Endodermal cell (in vitro differentiated cells): Measurements from ENCODE around the gene NFATC1. TPM values are rescaled to one million over a fixed set of nuclear protein-coding genes. Genes with fewer than 3 reads are reported as not detected.

Source experiments
- DNase-seq: peaks from one replicate; pipeline ENCODE4 v3.0.0-alpha.2; 2017
- H3K27ac ChIP-seq: 2 replicates; pipeline ENCODE4 v1.5.1; 2013; ENCODE audit warnings: mild to moderate bottlenecking, low read depth, low read length, moderate library complexity
- H3K27me3 ChIP-seq: 2 replicates; pipeline ENCODE4 v1.6.1; 2013; ENCODE audit warnings: mild to moderate bottlenecking, low read length, moderate library complexity; ENCODE audit not compliant: insufficient read depth, control insufficient read depth, poor library complexity, severe bottlenecking
- H3K36me3 ChIP-seq: 2 replicates; pipeline ENCODE4 v1.7.0; 2013; ENCODE audit warnings: mild to moderate bottlenecking, low read length, moderate library complexity; ENCODE audit not compliant: control insufficient read depth, insufficient read depth
- H3K4me1 ChIP-seq: one replicate; pipeline ENCODE4 v1.7.0; 2013; ENCODE audit warnings: low read length; ENCODE audit not compliant: control insufficient read depth, insufficient read depth
- H3K4me3 ChIP-seq: 2 replicates; pipeline ENCODE4 v1.5.1; 2013; ENCODE audit warnings: mild to moderate bottlenecking, low read length, moderate library complexity
- H3K9ac ChIP-seq: 2 replicates; pipeline ENCODE4 v1.6.1; 2013; ENCODE audit warnings: mild to moderate bottlenecking, low read length, moderate library complexity; ENCODE audit not compliant: poor library complexity, severe bottlenecking; ENCODE audit errors: extremely low read depth
- H3K9me3 ChIP-seq: 2 replicates; pipeline ENCODE4 v1.6.1; 2013; ENCODE audit warnings: mild to moderate bottlenecking, low read length, moderate library complexity; ENCODE audit not compliant: control insufficient read depth
- H3K27ac Mint-ChIP-seq: 2 replicates; pipeline ENCODE4 v1.8.0; 2020; ENCODE audit warnings: mixed read lengths
- H3K27me3 Mint-ChIP-seq: 2 replicates; pipeline ENCODE4 v1.8.0; 2021; ENCODE audit warnings: mild to moderate bottlenecking, mixed read lengths; ENCODE audit not compliant: insufficient read depth
- H3K36me3 Mint-ChIP-seq: 2 replicates; pipeline ENCODE4 v1.8.0; 2020; ENCODE audit warnings: low read depth, mixed read lengths
- H3K4me1 Mint-ChIP-seq: 2 replicates; pipeline ENCODE4 v1.8.0; 2020; ENCODE audit warnings: mixed read lengths
- H3K4me3 Mint-ChIP-seq: 2 replicates; pipeline ENCODE4 v1.8.0; 2020; ENCODE audit warnings: mild to moderate bottlenecking, moderate library complexity, mixed read lengths
- H3K9me3 Mint-ChIP-seq: 2 replicates; pipeline ENCODE4 v1.8.0; 2020; ENCODE audit warnings: mild to moderate bottlenecking, mixed read lengths
- WGBS, 2 experiments: methylation state at CpG; one replicate each; pipeline versions ENCODE4 v1.1.5 to v1.1.7; 2013; ENCODE audit warnings: missing lambda C conversion rate in 2 of 2, mixed read lengths in 1 of 2; ENCODE audit not compliant: insufficient coverage in 1 of 2, insufficient read length in 1 of 2; 5-methylcytosine and 5-hydroxymethylcytosine counted together
- total RNA-seq, 2 donors: library from RNA; stranded (reverse); fragmentation: NEBNext Ultra II Directional in 1 of 2; extraction: Animal tissue kit (Norgen Biotek cat#: 25700) in 1 of 2; gene quantifications; 2 replicates in 1 of 2; 3 replicates in 1 of 2; pipeline ENCODE4 v1.2.1, GENCODE V29; 2021
- TF ChIP-seq, protein P1 (sequence below): fragments of 200-600 bp; sonication (generic); conservative IDR thresholded peaks from 2 replicates; pipeline ENCODE4 v1.5.0; 2021; ENCODE audit warnings: antibody characterized with exemption, mild to moderate bottlenecking

The NFATC1 gene
- total RNA-seq, 2 donors from 2014 or later: 23.4 to 32.5 TPM

DNA sequence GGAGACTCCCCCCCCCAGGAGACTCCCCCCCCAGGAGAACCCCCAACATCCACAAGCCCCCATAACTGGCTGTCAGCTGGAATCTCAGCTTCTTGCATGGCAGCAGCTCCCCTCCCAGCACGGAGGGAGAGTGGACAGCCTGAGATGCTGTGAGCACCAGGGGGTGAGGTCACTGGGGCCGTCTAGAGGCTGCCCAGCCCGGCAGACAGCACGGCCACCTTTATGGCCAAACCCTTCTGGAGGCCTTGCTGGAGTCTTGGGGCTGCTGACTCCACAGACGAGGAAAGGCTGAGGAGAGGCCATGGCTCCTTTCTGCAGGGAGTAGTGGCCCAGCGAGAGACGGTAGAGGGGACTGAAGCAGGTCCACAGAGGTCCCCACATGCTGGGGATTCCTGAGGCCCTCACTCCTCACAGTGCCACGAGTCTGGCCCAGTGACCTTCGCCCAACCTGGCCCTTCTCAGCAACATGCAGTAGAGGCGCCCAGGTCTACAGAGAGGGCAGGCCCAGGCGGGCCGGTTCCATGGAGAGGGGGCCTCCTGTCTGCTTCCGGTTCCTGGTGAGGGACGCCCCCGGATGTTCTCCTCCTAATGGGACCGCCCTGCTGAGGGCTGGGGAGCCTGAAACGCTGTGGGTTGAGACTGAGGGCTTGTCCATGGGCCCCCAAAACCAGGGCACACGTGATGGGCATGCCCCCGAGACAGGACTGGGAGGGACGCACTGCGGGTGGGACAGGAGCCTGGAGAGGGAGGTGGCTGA, 161.3 kb downstream of the NFATC1 start:
- no peaks in the 10 kb centered on the region for H3K27me3 ChIP-seq
- H3K4me1 ChIP-seq: no peaks in the 10 kb centered on the region
- H3K9ac ChIP-seq: no peak overlapping the region
- H3K27ac ChIP-seq: no peak overlapping the region
- H3K36me3 ChIP-seq: no peaks in the 10 kb centered on the region
- no peak overlapping the region for H3K4me3 ChIP-seq
- no peak overlapping the region for H3K4me3 Mint-ChIP-seq
- TF ChIP-seq, protein P1, sequence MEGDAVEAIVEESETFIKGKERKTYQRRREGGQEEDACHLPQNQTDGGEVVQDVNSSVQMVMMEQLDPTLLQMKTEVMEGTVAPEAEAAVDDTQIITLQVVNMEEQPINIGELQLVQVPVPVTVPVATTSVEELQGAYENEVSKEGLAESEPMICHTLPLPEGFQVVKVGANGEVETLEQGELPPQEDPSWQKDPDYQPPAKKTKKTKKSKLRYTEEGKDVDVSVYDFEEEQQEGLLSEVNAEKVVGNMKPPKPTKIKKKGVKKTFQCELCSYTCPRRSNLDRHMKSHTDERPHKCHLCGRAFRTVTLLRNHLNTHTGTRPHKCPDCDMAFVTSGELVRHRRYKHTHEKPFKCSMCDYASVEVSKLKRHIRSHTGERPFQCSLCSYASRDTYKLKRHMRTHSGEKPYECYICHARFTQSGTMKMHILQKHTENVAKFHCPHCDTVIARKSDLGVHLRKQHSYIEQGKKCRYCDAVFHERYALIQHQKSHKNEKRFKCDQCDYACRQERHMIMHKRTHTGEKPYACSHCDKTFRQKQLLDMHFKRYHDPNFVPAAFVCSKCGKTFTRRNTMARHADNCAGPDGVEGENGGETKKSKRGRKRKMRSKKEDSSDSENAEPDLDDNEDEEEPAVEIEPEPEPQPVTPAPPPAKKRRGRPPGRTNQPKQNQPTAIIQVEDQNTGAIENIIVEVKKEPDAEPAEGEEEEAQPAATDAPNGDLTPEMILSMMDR: no peak
- no peaks in the 10 kb centered on the region for H3K9me3 ChIP-seq
- H3K27me3 Mint-ChIP-seq: no peaks in the 10 kb centered on the region
- peaks cover 4% of the 10 kb centered on the region for H3K9me3 Mint-ChIP-seq
- 91 to 92% methylated on average over 16 to 21 of the region's 21 CpGs for WGBS, 2 experiments
- no peaks in the 10 kb centered on the region for H3K4me1 Mint-ChIP-seq
- no peak overlapping the region for H3K27ac Mint-ChIP-seq
- H3K36me3 Mint-ChIP-seq: no peaks in the 10 kb centered on the region
- DNase-seq: peak; percentile 62

DNA sequence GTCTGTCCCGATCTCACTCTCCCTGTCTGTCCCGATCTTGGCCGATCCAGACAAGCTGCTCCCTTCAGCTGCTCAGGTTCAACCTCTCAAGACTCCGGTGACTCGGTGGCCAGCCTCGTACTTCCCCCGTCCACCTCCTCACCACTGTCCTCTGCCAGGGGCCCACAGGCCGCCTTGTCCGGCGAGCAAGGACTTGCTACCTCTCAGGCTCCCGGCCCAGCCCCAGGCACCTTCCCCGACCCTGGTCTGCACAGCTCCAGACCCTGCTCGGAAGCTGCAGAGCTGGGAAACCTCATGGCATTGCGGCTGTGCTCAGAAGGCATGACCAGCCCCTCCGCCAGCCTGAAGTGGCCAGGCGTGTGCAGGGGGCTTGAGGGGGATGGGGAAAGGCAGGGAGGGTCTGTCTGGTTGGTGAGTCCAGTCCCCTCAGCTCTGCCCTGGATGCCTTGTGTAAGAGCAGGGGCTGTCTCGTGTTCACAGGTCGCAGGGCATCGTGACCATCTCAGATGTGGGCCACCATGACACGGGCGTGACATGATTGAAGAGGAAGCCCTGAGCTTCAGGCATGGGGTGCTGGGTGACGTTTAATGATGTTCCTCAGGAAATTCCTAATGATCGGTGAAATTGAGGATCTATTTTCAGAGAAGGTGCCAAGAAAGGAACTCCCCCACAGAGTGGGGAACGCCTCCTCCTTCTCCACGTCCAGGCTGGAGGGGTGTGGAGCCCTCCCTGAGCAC, 162.6 kb downstream of the NFATC1 start:
- Histone ChIP-seq H3K27ac (no peak overlapping the region), H3K4me3 (no peak overlapping the region), H3K9me3 (no peaks in the 10 kb centered on the region), H3K27me3 (no peaks in the 10 kb centered on the region), H3K4me1 (no peaks in the 10 kb centered on the region), H3K9ac (no peak overlapping the region), H3K36me3 (no peaks in the 10 kb centered on the region)
- Mint-ChIP-seq H3K9me3 (peaks cover 4% of the 10 kb centered on the region), H3K36me3 (no peaks in the 10 kb centered on the region), H3K27me3 (no peaks in the 10 kb centered on the region), H3K27ac (no peak overlapping the region), H3K4me3 (no peak overlapping the region), H3K4me1 (no peaks in the 10 kb centered on the region)
- TF ChIP-seq, protein P1: no peak
- peak; percentile 38 for DNase-seq
- WGBS, 2 experiments: 89 to 93% methylated on average over 8 to 25 of the region's 25 CpGs

DNA sequence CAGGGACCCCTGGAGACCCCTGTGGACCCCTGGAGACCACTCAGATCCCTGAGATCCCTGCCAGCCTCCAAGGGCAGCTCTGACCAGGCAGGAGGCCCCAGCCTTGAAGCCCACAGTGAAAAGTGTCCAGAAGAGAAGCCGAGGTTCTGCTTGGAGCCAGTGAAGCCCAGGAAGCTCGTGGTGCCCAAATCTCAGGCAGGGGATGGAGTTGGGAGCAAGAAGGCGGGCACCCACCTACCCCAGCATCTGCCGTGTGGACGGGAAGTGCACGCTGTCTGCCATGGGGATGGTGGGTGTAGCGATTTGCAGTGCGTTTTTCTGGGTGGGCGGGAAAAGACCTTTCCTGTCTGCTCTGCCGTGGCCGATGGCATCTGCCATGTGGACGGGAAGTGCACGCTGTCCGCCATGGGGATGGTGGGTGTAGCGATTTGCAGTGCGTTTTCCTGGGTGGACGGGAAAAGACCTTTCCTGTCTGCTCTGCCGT, 163.2 kb downstream of the NFATC1 start:
- peak; percentile 21 for DNase-seq
- no peaks in the 10 kb centered on the region for H3K4me1 Mint-ChIP-seq

More for the DNA sequence above, 163.2 kb downstream of the NFATC1 start:
- Mint-ChIP-seq H3K27ac (no peak overlapping the region), H3K36me3 (no peaks in the 10 kb centered on the region), H3K27me3 (no peaks in the 10 kb centered on the region), H3K9me3 (peaks cover 4% of the 10 kb centered on the region), H3K4me3 (no peak overlapping the region)
- 90 to 98% methylated on average over 15 to 18 of the region's 18 CpGs for WGBS, 2 experiments
- Histone ChIP-seq H3K9me3 (no peaks in the 10 kb centered on the region), H3K27ac (no peak overlapping the region), H3K4me1 (no peaks in the 10 kb centered on the region), H3K36me3 (no peaks in the 10 kb centered on the region), H3K27me3 (no peaks in the 10 kb centered on the region), H3K9ac (no peak overlapping the region), H3K4me3 (no peak overlapping the region)
- TF ChIP-seq, protein P1: no peak
